GM10266 (cell line): ENCODE measurements around the gene DHX34.

ENCODE experiments used
- DNase-seq: peaks from one replicate; pipeline ENCODE4 v3.0.0; 2012; ENCODE audit errors: extremely low spot score
- TF ChIP-seq, protein P1 (sequence below): IDR thresholded peaks from 2 replicates; pipeline ENCODE4 v1.5.1; 2012; ENCODE audit warnings: mild to moderate bottlenecking, low read depth; ENCODE audit not compliant: control insufficient read depth, insufficient read depth; ENCODE audit errors: missing control alignments

The DHX34 gene

DNA sequence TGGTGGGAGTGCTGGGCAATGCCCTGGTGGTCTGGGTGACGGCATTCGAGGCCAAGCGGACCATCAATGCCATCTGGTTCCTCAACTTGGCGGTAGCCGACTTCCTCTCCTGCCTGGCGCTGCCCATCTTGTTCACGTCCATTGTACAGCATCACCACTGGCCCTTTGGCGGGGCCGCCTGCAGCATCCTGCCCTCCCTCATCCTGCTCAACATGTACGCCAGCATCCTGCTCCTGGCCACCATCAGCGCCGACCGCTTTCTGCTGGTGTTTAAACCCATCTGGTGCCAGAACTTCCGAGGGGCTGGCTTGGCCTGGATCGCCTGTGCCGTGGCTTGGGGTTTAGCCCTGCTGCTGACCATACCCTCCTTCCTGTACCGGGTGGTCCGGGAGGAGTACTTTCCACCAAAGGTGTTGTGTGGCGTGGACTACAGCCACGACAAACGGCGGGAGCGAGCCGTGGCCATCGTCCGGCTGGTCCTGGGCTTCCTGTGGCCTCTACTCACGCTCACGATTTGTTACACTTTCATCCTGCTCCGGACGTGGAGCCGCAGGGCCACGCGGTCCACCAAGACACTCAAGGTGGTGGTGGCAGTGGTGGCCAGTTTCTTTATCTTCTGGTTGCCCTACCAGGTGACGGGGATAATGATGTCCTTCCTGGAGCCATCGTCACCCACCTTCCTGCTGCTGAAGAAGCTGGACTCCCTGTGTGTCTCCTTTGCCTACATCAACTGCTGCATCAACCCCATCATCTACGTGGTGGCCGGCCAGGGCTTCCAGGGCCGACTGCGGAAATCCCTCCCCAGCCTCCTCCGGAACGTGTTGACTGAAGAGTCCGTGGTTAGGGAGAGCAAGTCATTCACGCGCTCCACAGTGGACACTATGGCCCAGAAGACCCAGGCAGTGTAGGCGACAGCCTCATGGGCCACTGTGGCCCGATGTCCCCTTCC, 28.9 kb upstream of the DHX34 start:
- TF ChIP-seq, protein P1, sequence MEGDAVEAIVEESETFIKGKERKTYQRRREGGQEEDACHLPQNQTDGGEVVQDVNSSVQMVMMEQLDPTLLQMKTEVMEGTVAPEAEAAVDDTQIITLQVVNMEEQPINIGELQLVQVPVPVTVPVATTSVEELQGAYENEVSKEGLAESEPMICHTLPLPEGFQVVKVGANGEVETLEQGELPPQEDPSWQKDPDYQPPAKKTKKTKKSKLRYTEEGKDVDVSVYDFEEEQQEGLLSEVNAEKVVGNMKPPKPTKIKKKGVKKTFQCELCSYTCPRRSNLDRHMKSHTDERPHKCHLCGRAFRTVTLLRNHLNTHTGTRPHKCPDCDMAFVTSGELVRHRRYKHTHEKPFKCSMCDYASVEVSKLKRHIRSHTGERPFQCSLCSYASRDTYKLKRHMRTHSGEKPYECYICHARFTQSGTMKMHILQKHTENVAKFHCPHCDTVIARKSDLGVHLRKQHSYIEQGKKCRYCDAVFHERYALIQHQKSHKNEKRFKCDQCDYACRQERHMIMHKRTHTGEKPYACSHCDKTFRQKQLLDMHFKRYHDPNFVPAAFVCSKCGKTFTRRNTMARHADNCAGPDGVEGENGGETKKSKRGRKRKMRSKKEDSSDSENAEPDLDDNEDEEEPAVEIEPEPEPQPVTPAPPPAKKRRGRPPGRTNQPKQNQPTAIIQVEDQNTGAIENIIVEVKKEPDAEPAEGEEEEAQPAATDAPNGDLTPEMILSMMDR: no peak
- DNase-seq: no peak

DNA sequence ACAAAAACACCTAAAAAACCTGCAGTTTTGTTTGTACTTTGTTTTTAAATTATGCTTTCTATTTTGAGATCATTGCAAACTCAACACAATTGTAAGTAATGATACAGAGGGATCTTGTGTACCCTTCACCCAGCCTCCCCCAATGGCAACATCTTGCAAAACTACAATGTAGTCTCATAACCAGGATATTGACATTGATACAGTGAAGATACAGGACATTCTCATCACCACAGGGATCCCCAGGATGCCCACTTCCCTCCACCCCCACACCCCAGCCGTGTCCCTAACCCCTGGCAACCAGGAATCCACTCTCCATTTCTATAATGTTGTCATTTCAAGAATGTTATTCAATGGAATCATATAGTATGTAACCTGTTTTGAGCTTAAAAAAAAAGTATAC, 27.5 kb upstream of the DHX34 start:
- TF ChIP-seq, protein P1: no peak
- DNase-seq: no peak

GRCh38 chr19:47322058-47322457, 27.1 kb upstream of the DHX34 start:
- no peak for DNase-seq
- TF ChIP-seq, protein P1: no peak

DNA sequence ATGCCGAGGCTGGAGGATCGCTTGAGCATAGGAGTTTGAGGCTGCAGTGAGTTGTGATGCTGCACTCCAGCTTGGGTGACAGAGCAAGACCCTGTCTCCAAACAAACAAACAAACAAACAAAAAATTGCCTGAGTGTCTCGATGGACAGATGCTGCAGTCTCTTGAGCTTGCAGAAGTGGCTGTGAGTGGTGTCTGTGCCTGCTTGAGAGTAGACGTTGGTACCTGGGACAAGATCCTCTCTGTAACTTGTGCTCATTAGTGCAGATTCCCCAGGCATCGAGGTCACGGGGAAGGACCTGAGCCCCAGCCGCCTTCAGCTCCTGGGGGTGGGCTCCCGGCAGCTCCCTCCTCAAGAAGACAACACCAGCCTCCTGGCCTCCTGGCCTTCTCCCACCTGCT, 25.7 kb upstream of the DHX34 start:
- DNase-seq: no peak
- TF ChIP-seq, protein P1: no peak

GRCh38 chr19:47323872-47324271, 25.2 kb upstream of the DHX34 start:
- DNase-seq: no peak
- TF ChIP-seq, protein P1: no peak

DNA sequence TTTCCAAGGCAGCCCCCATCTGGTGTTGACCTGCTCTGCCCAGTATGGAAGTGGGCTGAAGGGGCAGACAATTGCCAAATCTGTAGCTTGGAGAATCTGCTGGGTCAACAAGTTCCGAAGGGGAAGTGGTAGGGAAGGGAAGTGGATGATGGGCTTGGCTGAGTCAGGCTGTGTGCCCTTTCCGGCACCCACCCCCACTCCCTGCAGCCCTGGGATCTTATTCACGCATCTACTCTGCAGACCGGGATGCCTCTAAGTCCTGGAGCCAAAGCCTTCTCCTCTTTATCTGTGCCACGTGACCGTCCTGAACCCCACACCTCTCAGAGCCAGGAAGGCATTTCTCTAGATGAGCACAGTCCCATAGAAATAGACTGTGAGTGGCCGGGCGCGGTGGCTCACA, 24.6 kb upstream of the DHX34 start:
- no peak for DNase-seq
- TF ChIP-seq, protein P1: no peak

GRCh38 chr19:47330466-47330869, 18.6 kb upstream of the DHX34 start:
- no peak for DNase-seq
- TF ChIP-seq, protein P1: no peak
